NCI-H748 (cell line): ENCODE results near the gene LIMD2.
"Not testable (repeated sequence)": the region's sequence is repeated elsewhere in the genome, so short reads cannot be mapped to it uniquely, and the experiment has no call there.

Experiments
- DNase-seq: peaks from one replicate; lab custom pipeline; 2025; ENCODE audit not compliant: unreplicated experiment; lab: John Stamatoyannopoulos, UW

Gene LIMD2

DNA sequence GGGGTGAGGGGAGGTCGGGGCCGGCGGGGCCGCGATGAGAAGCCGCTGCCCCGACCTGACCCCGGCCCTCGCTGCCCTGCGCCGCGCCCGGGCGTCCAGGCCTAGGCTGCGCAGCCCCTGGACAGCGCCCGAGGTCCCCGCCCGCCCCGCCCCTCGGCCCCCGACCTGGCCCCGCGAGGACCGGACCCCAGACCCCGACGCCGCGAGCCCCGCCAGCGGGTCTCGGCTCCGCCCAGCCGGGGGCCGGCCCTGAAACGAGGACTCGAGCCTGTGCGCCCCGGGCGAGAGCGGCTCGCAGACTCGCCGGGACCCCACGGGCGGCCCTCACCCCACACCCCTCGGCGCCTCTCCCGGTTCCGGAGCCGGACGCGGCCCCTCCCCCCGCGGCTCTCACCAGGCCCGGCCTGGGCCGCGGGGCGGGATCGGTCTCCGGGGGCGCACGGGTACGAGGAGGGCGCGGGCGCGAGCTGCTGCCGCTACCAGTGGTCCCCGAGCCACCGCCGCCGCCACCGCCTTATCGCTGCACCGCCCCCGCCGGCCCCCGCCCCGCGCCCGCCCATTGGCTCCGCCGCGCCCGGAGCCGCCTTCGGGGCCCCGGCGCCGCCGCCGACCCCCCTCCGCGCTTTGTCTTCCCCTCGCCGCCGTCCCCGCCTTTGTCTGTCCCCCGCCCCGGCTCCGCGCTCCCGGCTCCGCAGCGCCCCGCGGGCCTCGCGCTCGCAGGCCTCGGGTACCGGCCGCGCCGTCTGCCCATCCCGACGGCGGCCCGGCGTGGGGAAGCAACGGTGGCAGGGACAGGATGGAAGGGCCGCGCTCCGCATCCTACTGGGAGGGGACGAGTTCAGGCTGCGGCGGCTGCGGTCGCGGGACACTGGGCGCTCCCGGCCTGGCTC lies at the start of gene LIMD2:
Gene LIMD2, minus strand, starts transcription at position 488 of the 890 bp plus-strand sequence. CDS start 827 bp downstream, outside the sequence.
- peak; percentile 82 for DNase-seq

DNA sequence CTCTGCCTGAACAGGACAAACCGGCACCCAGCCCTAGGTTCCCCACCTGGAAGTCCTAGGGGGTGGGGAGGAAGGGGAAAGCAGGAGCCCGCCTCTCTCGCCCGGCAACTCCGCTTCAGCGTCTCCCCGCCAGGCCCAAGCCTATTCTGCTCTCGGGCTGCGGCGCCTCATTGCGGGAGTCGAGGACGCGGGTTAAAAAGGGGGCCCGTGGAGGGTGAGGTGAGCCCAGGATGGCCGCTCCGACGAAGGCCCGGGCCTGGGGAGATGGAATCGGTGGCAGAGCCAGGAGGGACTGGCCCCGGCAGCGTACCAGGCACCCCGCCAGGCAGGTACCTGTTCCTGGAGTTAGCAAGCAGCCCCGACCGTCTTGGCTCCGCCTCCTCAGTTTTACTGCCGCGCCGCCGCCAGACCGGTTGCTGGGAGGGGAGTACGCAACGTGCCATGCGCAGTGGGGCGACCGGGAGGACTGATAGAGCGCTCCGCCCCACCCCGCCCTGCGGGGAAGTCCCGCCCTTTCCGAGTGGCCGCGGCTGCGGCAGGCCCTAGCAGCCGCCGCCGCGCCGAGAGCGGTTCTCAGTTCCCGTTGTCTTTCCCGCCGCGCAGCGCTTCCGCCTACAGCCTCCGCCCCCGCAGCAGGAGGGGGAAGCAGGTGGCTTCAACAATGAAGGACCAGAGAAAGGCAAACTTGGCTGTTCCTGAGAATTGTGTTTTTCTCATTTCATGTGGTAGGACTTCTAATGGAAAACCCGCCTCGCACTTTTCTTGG lies 41.7 kb upstream of the LIMD2 start, which contains the start of gene STRADA:
Gene STRADA, minus strand, starts transcription at position 392 of the 766 bp plus-strand sequence. CDS start 13,430 bp downstream, outside the sequence.
- DNase-seq = peak; percentile 99

DNA sequence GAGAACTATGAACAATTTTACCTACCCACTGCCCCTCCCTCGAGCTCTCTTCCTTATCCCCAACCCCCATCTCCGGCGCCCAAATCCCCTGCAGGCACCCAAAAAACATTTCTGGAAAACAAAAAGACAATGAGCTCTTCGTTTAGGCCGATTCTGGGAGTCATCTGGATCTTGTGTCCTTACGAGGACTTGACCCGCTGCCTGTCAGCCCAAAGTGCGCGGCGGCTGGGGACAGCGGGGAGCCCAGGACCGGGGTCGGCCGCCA lies 41.1 kb upstream of the LIMD2 start:
- DNase-seq = no peak

- DNase-seq = peak; percentile 26
Measured at GRCh38 chr17:63740464-63741142, 40.7 kb upstream of the LIMD2 start.

- DNase-seq = no peak
Measured at GRCh38 chr17:63735691-63736090, 35.8 kb upstream of the LIMD2 start.

DNA sequence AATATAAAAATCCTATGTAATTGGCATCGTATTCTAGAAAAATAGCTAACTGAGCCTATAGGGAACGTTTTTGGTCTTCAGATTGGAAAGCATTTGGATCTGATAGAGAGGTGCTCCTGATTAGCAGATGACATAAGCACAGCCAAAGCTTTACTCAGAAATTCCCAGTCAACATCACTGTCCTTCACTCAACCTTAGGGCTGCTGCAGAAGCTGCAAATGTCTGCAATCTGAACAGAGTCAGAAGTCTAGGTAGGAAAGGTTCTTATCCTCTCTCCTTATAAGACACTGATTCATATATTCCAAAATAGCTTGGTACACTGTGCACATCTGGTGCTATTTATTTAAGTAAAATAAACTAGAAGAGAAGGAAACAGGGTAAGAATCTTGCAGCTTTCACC lies 22.5 kb upstream of the LIMD2 start:
- DNase-seq = no peak

- not testable (repeated sequence) for DNase-seq
Measured at GRCh38 chr17:63720194-63720593, 20.3 kb upstream of the LIMD2 start.

DNA sequence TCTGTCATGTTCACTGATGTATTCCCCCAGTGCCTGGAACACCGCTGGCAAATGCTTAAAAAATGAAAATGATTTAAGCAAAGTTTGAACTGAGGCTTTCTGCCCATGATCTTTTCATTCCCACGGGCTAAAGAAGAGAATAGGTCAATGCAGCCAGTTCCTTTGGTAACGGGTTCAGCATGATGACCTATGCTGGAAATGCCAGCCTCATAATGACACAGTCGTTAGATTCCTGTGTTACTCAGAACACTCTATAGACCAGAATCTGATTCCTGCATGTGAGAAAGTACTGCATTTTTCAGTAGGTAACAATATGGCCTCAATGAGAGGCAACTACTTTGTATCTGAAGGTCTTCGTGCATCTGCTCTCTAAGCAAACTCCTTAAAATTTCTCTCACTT lies 19.1 kb upstream of the LIMD2 start:
- no peak for DNase-seq

- no peak for DNase-seq
Measured at GRCh38 chr17:63716426-63716825, 16.5 kb upstream of the LIMD2 start.

- no peak for DNase-seq
Measured at GRCh38 chr17:63714550-63715277, 14.8 kb upstream of the LIMD2 start.

GRCh38 chr17:63709110-63709509 lies 9.2 kb upstream of the LIMD2 start:
- DNase-seq = no peak

- no peak for DNase-seq
Measured at GRCh38 chr17:63707151-63707550, 7.2 kb upstream of the LIMD2 start.

GRCh38 chr17:63706336-63707082 lies 6.6 kb upstream of the LIMD2 start:
- no peak for DNase-seq

GRCh38 chr17:63705657-63706056 lies 5.7 kb upstream of the LIMD2 start:
- no peak for DNase-seq

DNA sequence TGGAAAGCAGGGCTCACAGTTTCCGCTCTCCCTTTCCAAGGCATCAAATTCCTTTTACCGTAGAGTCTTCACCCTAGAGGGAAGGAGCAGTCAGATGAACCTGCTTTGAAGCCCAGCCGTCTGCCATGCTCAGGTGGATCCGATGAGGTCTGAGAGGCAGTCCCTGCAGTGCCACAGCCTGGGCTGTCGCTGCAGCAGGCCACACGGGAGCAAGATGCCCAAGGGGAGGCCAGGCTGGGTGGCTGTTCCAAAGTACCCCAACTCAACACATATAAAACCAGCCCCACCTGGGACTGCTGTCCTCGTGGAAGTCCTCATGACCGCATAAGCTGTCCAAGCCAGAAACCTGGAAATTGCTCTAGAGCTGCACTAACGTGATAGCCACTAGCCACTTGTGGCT lies 4.9 kb upstream of the LIMD2 start:
- no peak for DNase-seq

- no peak for DNase-seq
Measured at GRCh38 chr17:63704259-63704576, 4.3 kb upstream of the LIMD2 start.

DNA sequence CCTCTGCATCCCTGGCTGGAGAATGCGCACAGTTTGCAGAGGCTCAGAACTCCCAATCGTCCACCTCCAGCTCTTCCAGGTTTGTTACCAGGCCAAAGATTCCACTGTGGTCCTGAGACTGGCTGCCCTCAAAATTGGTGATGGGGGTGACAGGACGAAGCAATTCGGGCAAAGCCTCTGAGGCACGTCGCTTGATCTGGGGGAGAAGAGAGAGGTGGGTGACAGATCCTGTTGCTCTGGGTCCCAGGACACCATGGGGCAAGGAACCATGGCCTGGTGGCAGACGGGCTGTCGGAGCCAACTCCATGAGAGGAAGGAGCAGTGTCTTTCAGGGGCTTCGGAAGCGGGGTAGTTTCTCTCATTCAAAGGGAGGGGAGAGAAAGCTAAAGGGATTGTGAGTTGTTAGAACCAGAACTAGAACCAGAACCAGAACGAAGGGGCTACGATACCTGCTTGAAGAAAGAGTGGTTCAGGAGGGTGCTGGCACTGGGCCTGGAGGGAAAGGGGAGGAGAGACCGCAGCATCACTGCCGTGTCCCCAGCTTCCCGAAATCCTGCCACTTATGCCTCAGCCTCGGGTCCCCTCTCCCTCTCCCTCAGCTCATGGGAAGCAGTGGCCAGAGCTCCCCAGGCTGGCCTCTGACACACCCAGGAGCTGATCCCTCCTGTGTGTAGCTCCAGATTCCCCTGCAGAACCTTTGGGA lies 3.8 kb upstream of the LIMD2 start:
- DNase-seq = no peak

DNA sequence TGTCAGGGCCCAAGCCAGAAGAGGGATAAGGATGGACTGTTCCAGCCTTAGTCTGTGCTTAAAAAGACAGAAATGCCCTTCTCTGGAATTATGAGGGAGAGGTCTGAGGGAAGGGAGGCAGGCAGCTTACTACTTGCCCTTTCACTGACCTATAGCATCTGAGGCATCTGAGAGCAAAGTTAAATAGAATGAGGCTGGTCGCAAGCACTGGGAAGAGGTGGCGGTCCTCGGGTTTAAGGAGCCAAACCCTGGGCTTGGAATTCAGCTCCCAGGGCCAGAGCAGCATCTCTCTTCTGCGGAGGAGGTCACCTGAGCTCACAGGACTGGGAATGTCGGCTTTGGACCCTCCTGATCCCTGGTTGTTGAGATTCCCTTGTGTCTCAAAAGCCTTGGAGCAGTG lies 3.1 kb upstream of the LIMD2 start:
- no peak for DNase-seq

- DNase-seq = no peak
Measured at GRCh38 chr17:63702721-63703015, 2.7 kb upstream of the LIMD2 start.
